ENCODE measurements around the gene CBFA2T2.
A peak's percentile ranks its signal among the peaks of the same experiment; 100 is the strongest.

CBFA2T2 gene

DNA sequence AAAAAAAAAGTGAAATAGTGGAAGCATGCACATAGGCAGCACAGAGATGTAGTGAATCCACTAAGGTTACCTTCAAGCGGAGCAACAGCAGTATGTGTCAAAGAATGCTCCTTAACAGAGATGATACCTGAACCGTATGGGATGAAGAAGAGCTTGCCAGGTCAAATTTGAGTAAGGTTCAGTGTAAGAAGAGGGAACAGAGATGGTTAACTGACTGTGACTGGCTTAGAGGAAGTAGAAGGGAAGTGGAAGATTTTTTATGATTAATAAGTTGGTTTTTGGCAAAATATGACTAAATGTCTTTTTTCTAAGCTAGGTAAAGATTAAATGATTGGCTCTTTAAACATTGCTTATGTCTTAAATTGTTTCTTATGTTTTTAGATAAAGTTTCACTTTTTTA, 119.6 kb downstream of the CBFA2T2 start:
- no peak for TF ChIP-seq CTCF (IDR thresholded peaks at IDR 0.05; ENCODE audit: low read depth, low read length)
- no peak for DNase-seq (ENCODE audit: low read depth in 2 of 2)
- H3K4me3 ChIP-seq (replicated peaks in 1 of 2; ENCODE audit: low read depth in 2 of 2, low read length in 2 of 2): no peak overlapping the region

DNA sequence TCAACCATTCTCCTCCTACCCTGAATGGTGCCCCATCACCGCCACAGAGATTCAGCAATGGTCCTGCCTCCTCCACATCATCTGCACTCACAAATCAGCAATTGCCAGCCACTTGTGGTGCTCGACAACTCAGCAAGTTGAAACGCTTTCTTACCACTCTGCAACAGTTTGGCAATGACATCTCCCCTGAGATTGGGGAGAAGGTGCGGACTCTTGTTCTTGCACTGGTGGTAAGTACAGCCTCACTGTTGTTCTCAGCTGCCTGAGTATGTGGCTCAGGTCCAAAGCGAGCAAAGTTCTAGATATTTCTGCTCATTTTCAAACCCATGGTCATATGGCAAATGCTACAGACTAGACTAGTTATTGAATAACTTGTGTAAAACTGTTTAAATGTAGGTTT, 121.2 kb downstream of the CBFA2T2 start:
- TF ChIP-seq CTCF (IDR thresholded peaks at IDR 0.05; ENCODE audit: low read depth, low read length): no peak
- no peak overlapping the region for H3K4me3 ChIP-seq (replicated peaks in 1 of 2; ENCODE audit: low read depth in 2 of 2, low read length in 2 of 2)
- peak in 1 of 2 donors; percentile 6 for DNase-seq (ENCODE audit: low read depth in 2 of 2)

GRCh38 chr20:33612001-33612400, 122.1 kb downstream of the CBFA2T2 start:
- no peak overlapping the region for H3K4me3 ChIP-seq (replicated peaks in 1 of 2; ENCODE audit: low read depth in 2 of 2, low read length in 2 of 2)
- no peak for DNase-seq (ENCODE audit: low read depth in 2 of 2)
- TF ChIP-seq CTCF (IDR thresholded peaks at IDR 0.05; ENCODE audit: low read depth, low read length): no peak

DNA sequence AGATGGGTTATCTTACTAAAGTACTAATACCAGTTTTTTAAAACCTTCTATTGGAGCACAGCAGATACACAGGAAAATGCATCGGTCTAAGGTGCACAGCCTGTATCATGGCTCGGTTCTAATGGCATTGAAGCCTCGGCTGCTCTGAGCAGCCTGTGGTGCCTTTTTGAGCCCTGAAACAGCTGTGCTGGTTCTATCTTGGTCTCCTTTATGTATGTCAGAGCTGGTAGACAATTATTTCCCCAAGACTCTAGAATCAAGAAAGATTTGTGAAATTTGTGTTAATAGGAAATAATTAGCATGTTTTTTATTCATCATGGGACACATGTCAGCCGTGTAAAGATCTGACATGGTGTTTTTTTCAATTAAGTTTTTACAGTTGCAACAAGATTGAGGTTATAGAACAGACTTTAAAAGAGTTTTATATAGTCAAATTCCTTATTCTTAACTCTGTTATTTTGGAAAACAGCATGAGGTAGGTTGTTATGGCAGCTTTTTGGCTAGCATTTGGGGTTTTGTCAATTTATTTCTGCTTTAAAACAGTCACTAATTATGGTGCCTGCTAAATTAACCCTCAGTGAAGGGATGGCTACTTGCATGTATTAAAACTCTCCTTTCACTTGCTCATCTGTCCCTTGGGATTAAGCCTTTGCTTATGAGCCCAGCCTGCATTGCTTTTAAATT, 132.0 kb downstream of the CBFA2T2 start:
- H3K4me3 ChIP-seq (replicated peaks in 1 of 2; ENCODE audit: low read depth in 2 of 2, low read length in 2 of 2): no peak overlapping the region
- peak in 1 of 2 donors; percentile 27 for DNase-seq (ENCODE audit: low read depth in 2 of 2)
- no peak for TF ChIP-seq CTCF (IDR thresholded peaks at IDR 0.05; ENCODE audit: low read depth, low read length)

DNA sequence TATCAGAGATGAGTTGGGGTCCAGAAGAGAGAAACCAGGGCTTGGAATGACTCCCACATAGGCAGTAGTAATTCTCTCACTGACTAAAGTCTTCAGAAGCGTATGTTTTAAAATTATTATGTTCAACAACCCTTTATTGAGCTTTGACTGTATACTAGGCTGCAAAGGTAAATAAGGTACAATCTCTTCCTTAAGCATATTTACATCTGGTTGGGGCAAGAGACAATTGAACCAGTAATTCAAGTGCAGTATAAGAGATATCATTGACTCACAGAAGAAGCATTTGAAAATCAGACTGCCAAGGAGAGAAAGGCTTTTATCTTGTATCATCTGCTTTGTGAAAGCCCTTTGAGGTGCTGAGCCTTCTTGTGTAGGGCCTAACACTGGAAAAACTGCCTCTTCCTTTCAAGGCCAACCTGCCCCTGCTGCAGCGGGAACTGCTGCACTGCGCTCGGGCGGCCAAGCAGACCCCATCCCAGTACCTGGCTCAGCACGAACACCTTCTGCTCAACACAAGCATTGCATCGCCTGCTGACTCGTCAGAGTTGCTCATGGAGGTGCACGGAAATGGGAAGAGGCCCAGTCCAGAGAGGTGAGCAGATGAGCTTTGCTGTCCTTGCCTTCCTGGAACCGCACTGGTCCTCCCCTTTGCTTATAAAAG, 132.9 kb downstream of the CBFA2T2 start:
- TF ChIP-seq CTCF (IDR thresholded peaks at IDR 0.05; ENCODE audit: low read depth, low read length): no peak
- no peak overlapping the region for H3K4me3 ChIP-seq (replicated peaks in 1 of 2; ENCODE audit: low read depth in 2 of 2, low read length in 2 of 2)
- no peak for DNase-seq (ENCODE audit: low read depth in 2 of 2)

GRCh38 chr20:33624399-33624798, 134.5 kb downstream of the CBFA2T2 start:
- no peak for TF ChIP-seq CTCF (IDR thresholded peaks at IDR 0.05; ENCODE audit: low read depth, low read length)
- H3K4me3 ChIP-seq (replicated peaks in 1 of 2; ENCODE audit: low read depth in 2 of 2, low read length in 2 of 2): no peak overlapping the region
- DNase-seq (ENCODE audit: low read depth in 2 of 2): no peak
